ENCODE data around the gene CCDC92.
A peak's percentile ranks its signal among the peaks of the same experiment; 100 is the strongest.

Gene CCDC92

DNA sequence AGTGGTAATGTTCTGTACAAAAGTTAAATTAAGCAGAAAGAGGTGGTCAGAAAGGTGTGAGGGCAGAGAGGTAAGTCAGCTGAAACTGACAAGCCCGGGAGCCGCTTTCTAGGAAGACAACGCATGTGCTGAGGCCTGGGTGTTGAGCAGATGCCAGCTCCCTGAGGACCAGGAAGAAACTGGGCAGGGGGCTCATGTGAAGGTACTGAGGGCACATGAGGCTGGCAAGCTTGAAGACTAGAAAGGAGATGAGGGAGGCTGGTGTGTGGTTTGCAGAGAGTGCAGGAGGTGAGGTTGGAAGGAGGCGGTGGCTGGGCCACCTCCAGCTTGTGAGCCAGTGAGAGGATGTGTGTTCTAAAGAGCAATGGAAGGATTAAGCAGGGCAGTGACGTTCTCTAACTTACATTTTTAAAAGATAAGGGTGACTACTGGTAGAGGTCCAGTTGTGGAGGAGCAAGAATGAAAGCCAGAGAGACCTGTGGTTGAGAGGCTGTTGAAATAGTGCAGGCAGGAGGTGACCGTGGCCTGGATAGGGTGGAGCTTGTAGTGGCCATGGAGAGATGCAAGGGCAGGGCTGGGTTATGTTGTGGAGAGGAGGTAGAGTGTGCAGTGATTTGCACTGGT is 29.5 kb upstream of the CCDC92 start:
- DNase-seq (ENCODE audit: low read depth in 2 of 2), result no peak

DNA sequence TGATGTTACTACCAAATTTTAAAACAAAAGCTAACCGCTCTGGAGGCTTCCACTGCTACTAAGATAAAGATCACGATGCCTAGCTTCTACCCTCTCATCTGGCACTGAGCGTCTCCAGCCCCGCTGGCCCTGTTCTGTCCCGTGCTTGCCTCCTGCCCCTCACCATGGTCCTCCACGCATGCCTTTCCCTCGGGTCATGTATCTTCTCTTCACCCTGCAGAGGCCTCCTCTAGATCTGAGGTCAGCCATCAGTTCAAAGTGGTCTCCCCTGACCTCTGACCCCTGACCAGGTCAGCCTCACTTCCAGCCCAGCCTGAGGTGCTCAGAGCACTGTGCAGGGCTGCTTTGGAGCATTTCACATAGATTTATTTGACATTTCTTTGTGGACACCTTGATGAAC is 28.7 kb upstream of the CCDC92 start:
- DNase-seq (ENCODE audit: low read depth in 2 of 2), result no peak

DNA sequence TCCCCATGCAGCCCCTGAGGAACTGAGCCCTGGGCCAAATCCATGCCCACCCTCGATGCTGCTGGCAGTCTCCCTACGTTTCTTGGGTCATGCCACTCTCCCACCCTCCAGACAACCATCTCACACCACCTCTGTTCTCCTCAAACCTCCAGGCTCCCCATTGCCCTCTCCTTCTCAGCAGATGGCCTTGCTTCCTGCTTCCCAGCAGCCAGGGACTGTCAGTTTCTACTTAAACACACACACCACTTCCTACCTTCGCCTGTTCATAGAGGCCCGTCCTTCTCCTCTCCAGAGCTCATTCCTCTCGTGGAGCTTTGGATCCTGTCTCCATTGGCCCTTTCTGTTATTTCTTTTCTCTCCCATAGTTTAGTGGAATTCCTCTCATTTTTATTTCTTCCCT is 27.5 kb upstream of the CCDC92 start:
- no peak for DNase-seq (ENCODE audit: low read depth in 2 of 2)

DNA sequence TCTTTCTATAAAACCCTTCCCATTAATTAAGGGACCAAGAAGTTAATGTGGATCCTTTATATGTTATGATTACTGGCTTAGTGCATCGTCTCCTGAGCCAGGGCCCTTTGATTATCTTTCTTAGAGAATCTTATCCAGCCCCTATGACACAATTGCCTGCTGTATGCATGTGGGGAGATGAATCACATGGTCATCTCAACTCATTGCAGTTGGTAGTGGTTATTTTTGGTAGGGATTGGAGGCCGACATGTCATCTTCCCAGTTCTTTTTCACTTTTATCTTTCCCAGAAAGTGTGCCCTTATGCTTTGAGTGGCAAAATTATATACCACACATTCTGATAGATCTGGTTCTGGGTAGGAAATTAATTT is 26.3 kb upstream of the CCDC92 start:
- no peak for DNase-seq (ENCODE audit: low read depth in 2 of 2)

DNA sequence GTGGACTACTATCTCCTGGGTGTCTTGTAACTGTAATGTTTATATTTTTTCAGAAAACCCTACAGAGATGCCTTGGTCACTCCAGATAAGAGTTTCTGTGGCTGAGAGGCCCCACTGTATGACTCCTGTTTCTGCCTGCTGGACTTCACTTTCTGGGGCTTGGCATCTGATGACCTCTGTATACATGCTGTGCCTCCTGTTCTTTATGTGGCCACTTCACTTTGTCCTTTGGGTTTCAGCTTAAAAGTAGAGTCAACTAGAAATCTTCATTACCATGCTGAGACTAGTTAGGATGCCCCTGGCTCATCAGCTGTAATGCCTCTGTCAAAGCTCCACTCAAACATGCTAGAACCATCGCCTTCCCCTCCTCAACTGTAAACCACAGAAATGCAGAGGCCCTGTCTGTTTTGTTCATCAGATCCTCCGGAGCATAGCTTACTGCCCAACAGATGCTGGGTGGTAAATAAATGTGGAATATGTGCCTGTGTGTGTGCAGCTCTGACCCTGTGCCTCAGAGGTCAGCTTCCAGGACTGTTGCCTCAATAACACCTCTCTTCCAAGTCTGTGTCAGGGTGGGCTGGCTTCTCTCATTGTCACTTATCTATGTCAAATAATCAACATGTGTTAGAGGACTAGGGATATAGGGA is 25.8 kb upstream of the CCDC92 start:
- no peak for DNase-seq (ENCODE audit: low read depth in 2 of 2)

DNA sequence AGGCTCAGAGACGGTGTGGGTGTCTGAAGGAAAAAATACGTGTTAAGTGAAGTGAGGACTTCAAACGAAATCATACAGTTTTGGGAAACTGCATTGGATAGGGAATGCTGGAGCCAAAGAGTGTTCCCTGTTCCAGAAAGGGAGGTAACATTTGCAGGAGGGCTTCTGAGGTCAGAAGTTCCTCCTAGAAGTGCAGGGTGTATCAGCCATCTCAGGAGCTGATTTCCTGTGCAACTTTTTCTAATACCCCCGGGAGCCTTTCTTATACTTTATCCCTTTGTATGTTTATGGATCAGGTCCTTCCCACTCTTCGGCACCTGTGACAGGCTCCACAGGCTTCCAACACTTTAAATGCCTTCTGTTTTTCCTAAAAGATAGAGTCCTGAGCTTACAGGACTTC is 25.3 kb upstream of the CCDC92 start:
- no peak for DNase-seq (ENCODE audit: low read depth in 2 of 2)

DNA sequence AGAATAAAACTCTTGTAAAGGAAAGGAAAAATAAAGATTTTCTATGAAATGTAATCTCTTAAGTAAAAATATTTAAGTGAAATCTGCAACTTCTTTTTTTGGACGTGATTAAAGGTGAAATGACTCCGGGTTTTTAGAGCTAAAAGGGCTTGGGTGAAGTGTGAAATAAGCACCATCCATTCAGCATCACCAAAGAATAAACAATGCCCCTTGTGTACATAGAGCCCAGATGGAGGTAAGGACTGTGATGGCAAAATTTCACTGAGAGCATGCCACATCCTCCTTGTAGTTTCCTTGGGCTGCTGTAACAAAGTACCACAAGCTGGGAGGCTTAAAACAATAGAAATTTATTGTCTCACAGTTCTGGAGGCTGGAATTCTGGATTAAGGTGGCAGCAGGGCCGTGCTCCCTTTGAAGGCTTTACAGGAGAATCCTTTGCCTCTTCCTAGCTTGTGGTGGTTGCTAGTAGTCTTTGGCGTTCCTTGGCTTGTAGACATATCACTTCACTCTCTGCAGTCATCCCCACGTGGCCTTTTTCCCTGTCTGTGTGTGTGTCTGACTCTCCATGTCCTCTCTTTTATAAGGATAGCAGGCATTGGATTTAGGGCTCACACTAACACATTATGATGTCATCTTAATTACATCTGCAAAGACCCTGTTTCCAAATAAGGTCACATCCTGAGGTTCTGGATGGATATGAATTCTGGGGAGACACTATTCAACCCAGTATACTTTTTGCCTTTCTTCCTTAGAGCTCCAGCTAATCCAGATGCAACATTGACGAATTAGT is 24.6 kb upstream of the CCDC92 start:
- DNase-seq (ENCODE audit: low read depth in 2 of 2), result no peak

DNA sequence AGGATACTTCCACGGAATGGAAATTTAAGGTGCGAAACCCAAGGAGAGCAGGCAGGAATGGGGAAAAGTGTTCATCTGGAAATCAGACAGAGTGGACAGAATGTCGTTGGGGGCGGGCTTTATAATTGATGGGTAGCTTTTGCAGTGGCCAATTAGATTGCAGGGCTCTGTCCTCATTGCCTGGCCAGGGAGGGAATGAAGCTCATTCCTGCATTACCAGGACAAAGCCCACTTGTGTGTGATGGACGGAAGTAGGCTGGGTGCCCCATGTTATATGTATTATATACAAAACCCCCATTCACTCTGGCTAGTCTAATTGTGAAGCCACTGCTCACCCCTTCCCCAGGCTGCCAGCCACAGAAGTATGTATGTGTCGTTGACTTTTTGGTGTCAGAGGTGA is 23.9 kb upstream of the CCDC92 start:
- no peak for DNase-seq (ENCODE audit: low read depth in 2 of 2)

DNA sequence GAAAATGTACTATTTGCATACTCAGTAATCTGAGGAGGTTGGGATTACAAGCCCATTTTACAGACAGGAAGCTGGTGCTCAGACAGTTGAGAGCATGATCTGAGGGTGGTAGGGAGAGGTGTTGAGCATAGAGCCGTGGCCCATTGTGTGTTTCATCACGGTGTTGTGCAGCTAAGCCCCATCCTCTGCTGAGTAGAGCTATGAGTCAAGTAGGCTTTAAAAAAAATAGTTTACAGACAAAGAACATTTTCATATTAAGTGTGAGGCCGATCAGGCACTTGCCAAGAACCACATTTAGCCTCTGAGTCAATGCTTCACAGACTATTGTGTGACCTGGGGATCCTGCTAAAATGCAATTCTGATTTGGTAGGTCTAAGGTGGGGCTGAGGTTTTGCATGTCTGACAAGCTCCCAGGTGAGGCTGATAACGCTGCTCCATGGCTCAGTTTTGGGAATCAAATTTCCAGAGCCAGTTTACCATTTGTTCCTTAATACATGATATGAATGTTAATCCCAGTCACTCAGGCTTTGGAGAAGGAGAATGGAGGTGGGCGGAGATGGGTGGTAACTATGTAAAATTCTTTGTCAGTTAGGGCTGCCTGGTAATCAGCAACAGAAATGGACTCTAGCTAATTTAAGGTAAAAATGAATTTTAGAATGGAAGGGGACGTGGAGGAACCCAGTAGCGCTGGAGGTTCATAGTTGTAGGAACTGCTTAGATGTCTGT is 22.6 kb upstream of the CCDC92 start:
- DNase-seq (ENCODE audit: low read depth in 2 of 2), result no peak

DNA sequence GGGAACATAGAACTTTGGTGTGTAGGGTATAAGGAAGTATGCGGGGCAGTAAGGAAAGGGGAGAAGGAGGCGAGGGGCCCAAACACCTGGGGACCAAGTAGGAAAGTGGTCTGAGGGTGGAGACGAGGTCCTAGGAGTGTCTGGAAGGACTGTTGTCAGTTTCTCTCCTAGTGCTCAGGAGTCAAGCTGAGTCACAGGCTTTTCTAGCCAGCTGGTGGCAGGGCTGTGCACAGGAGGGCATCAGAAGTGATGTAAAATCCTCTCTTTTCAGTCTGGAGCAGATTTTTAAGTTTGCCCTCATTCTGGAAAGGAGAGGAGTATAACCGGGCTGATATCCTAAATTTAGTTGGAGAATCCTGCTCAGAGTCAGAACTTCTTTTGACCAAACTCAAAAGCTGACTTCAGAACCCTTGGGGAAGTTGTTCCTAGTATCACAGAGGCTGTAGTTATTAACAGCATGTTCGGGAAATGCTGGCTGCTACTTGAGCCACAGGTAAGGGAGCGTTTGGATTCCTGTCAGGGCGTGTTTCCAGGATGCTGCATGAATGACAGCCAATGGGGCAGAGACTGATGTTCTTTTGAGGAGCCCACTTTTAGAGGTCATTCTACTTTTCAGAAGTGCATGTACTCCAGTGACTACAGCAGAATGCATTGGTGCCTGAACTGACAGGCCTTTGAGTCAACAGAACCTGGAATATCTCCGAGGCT is 19.6 kb upstream of the CCDC92 start:
- no peak for DNase-seq (ENCODE audit: low read depth in 2 of 2)

DNA sequence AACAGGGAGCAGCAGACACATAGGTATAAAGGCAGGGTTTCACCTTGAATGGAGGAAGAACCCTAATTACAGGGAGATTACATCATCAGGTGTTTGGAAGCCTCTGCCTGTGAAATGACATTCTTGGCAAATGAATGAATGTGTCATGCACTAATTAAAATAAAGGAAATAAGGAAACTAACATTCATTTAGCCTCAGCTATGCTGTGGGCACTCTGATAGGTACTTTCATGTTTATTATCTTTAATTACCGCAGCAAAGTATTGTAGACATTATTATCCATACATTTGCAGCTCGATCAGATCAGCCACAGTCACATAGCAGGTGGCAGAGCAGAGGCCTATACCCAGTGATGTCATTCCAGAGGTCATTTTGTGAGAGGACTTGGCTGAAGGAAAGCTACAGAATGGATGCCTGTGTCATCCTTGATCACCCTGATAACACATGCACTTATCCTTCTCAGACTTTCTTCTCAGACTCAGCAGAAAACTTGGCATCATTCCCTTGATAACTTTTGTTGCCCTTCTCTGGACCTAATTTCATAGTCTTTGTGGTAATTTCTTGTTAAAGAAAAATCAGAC is 18.8 kb upstream of the CCDC92 start:
- no peak for DNase-seq (ENCODE audit: low read depth in 2 of 2)

DNA sequence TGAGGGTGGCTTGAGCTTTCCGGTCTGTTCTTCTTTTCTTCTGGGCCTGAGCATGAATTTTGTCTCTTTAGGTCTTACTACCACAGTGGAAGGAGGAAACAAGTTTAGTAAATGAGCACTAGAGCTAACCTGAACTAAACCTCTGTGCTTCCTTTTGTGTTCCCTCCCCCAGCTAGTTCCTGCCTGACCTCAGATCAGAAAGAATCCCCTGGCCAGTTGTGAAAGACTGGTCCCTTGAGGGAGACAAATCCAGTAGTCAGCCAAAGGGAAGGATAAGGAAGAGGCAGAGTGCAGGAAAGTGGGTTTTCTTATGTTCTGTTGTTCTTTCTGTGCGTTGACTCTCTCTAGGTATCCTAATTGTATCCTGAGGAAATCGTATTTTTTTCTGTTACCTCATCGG is 17.9 kb upstream of the CCDC92 start:
- no peak for DNase-seq (ENCODE audit: low read depth in 2 of 2)

DNA sequence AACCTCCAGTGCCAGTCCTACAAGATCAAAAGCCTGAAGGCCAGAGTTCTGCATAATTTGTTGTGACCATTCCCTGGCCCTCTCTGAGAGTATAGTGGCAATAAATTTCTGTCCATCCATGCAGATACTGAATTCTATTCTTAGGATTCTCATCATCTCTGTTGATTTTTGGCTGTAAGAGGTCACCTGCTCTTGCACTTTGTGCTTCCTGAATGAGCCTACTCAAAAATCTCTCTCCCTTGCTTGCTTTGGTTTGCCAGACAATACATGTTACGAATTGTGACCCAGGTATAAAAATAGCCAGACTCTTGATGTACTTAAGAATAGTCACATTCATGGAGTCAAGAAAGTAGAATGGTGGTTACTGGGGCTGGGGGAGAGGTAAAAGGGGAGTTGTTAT is 17.1 kb upstream of the CCDC92 start:
- no peak for DNase-seq (ENCODE audit: low read depth in 2 of 2)

DNA sequence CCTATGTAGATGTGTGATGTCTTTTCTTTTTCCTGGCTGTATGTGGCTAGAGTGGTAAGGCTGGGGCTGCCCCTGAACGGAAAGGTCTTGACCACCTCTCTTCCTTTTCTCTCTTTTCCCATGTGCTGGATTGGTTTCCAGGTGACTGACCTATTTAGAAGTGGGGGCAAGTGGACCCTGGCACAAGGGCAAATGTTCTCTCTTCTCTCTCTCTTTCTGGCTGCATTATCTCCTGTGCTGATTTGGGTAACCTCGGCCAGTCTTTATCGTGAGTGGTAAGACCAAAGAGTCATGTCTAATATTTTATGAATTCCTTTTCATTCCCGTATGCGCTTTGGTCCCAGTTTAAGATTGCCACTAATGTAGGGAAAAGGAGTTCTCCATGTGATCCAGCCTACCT is 16.5 kb upstream of the CCDC92 start:
- no peak for DNase-seq (ENCODE audit: low read depth in 2 of 2)

DNA sequence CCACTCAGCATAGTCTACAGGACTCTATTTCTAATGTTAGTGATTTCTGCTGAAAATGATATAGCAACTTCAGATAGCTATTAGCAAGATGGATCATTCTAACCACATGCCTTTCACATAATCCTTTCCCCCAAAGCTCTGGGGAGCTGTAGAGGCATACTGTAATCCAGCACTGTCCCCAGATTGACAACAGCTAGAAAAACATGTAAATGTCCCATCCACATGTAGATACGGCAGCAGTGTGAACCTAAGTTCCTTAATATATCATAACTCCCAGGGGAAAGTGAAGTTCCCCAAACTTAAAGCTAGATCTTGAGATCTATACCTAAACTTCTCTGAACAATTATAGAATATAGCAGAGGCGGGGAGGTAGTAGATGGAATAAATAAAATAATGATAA is 14.4 kb upstream of the CCDC92 start:
- no peak for DNase-seq (ENCODE audit: low read depth in 2 of 2)

DNA sequence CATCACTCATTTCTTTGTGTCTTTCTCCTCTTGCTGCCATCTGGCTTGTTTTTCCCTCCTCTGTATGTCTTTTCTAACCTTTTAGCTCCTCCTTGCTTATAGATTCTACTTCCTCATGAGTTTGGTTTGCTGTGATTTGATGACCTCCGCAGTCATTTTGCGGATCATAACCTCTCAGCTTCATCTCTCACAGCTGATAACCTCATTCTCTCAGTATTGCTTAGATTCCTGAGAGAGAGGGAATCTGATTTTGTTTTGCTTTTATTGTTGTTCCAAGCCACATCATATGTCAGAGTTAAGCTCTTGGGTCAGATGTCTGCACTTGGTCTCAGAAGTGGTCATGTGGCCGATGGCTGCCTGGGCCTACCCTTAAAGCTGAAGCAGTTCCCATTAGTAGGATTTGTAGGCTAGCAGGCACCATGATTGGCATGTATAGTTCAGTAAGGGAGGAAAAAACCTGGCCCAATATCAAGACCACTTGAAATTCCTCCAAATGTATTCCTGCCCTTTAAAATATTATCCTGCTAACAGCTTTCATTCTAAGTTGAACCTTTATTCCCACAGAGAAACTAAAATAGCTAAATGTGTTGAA is 13.8 kb upstream of the CCDC92 start:
- DNase-seq (ENCODE audit: low read depth in 2 of 2), result no peak

DNA sequence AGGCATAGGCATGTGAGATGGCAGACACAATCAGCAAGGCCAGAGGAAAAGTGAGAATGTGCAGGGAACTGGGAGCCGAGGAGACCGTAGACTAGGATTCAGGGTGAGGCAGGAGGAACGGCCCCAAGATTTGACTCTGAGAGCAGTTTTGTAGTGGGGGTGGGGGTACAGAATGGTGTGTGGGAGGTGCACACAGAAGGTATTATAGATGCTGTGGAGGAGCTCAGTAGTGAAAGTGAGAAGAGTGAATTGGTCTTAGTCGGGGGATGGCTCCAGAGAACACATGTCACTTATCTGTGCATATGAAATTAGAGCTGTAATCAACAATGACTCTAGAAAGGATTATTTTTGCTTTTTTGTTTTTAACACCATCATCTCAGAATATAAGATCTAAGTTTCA is 12.3 kb upstream of the CCDC92 start:
- no peak for DNase-seq (ENCODE audit: low read depth in 2 of 2)

DNA sequence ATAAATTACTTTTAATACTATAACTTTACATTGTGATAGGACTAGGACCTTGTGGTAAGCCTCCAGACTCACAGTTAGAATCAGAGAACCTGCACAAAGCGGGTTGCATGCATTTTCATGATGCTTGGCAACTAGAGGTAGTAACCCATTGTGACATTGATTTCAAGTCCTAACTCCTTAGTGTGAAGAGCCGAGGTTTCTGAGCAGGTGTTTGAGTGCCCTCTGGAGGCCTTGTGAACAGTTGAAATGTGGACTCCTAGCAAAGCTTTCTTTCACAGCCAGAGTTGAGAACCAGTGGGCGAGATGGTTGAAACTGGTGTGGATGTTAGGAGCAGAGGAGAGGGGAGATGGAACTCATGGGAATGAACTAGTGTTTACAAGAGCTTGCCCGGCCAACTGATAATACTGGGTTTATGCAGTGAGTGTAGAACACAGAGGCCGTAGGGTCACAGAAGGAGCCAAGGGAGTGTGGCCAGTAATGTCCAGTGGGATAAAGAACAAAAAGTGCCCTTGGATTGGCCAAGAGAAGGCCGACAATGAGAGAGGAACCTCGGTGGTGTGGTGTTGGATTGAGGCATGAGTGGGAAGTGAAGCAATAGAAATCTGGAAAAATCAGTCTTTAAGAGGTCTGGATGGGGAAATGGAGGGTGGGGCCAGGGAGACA is 11.3 kb upstream of the CCDC92 start:
- peak in 1 of 2 donors; percentile 8 for DNase-seq (ENCODE audit: low read depth in 2 of 2)

DNA sequence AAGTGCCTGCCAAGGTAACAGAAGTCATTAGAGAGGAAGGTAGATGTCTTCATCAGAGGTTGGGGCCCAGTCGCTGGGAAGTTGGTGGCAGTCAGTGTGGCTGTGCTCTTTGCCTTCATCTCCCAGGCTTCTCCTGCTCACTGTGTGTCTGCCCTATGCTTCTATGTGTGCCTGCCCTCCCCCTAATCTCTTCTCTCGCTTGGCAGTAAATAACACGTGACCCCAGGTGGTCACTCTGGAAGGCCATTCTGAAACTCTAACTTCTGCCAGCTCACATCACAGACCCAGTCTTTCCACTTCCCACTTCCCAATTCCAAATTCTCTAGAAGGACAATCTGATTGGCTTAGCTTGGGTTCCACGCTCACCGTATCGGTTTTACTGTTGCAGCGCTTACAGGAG is 9.6 kb upstream of the CCDC92 start:
- DNase-seq (ENCODE audit: low read depth in 2 of 2), result no peak

DNA sequence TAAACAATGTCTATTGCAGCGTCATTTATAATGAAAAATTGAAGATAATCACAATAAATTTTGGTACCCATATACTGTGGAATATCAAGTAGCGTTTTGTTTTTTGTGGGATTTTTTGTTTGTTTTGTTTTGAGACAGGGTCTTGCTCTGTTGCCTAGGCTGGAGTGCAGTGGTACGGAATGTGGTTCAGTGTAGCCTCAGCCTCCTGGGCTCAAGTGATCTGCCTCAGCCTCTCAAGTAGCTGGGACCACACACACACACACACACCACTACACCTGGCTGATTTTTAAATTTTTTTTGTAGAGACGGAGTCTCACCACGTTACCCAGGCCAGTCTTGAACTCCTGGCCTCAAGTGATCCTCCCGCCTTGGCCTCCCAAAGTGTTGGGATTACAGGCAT is 6.9 kb upstream of the CCDC92 start:
- DNase-seq (ENCODE audit: low read depth in 2 of 2), result no peak
